HCT116 (cell line): ENCODE data around the gene TPK1. TPM values are rescaled to one million over a fixed set of nuclear protein-coding genes. Genes with fewer than 3 reads are reported as not detected.

Source experiments
- ATAC-seq: fragments of 200-7000 bp; cut with Tn5 transposase; 2 replicates; pipeline ENCODE4 v1.9.1; 2020; ENCODE audit warnings: mild to moderate bottlenecking, moderate library complexity
- BruUV-seq: library from RNA; stranded (reverse); fragments of 400-500 nt; replicated peaks from 2 replicates; lab custom pipeline; 2021; lab: Mats Ljungman, UMichigan
- CTCF ChIA-PET: fragments of 300-600 bp; sonication (Branson Sonifier 250); formaldehyde crosslinking; loops from one replicate; lab custom pipeline; 2021; ENCODE audit warnings: antibody characterized with exemption; lab: Charles Lee
- POLR2A ChIA-PET: fragments of 300-600, 350-600 bp; sonication (Branson Sonifier 250); formaldehyde crosslinking; loops from one replicate; lab custom pipeline; 2021; ENCODE audit warnings: antibody characterized with exemption; lab: Charles Lee
- RAD21 ChIA-PET, 2 experiments: fragments of 300-600 bp; sonication (Branson Sonifier 250); formaldehyde crosslinking; loops; one replicate each; lab custom pipeline; 2023; ENCODE audit warnings: low total read pairs in 2 of 2; ENCODE audit not compliant: uncharacterized antibody in 2 of 2, unreplicated experiment in 2 of 2, low non-redundant PET in 1 of 2; lab: Charles Lee
- DNase-seq: peaks from one replicate; pipeline ENCODE4 v3.0.0-alpha.2; 2010; ENCODE audit warnings: low read depth, low spot score
- H2AFZ ChIP-seq: fragments of 200-600 bp; shearing (Covaris generic), sonication (generic); 2 replicates; pipeline ENCODE4 v1.6.1; 2017; ENCODE audit warnings: low read depth, mixed run types, mixed read lengths, antibody characterized with exemption, low read length; ENCODE audit not compliant: poor library complexity, severe bottlenecking
- H3K27ac ChIP-seq: 2 replicates; pipeline ENCODE4 v1.5.1; 2012; ENCODE audit warnings: low read depth, low read length
- H3K27me3 ChIP-seq: fragments of 200-600 bp; sonication (generic); 2 replicates; pipeline ENCODE4 v1.6.1; 2016; ENCODE audit warnings: mixed run types, low read length, mixed read lengths; ENCODE audit not compliant: insufficient read depth
- H3K36me3 ChIP-seq, 2 experiments: fragments of 200-500 bp in 1 of 2; fragments of 200-600 bp in 1 of 2; sonication (Bioruptor generic) in 1 of 2; sonication (generic) in 1 of 2; 2 replicates each; pipeline versions ENCODE4 v1.5.1 to v1.6.1; 2014 to 2016; ENCODE audit warnings: low read length in 2 of 2, inconsistent platforms in 1 of 2, mixed read lengths in 1 of 2, mixed run types in 1 of 2; ENCODE audit not compliant: insufficient read depth in 2 of 2, control insufficient read depth in 1 of 2
- H3K4me1 ChIP-seq, 2 experiments: fragments of 200-600 bp in 1 of 2; sonication (generic) in 1 of 2; 2 replicates each; pipeline versions ENCODE4 v1.5.1 to v1.6.1; 2012 to 2017; ENCODE audit warnings: low read length in 2 of 2, inconsistent platforms in 1 of 2, mild to moderate bottlenecking in 1 of 2, mixed read lengths in 1 of 2, mixed run types in 1 of 2, moderate library complexity in 1 of 2; ENCODE audit not compliant: insufficient read depth in 2 of 2, control insufficient read depth in 1 of 2
- H3K4me2 ChIP-seq: fragments of 200-600 bp; sonication (generic); 2 replicates; pipeline ENCODE4 v1.6.1; 2017; ENCODE audit warnings: mixed run types, low read length, mixed read lengths
- H3K4me3 ChIP-seq, 2 experiments: fragments of 200-600 bp in 1 of 2; sonication (generic) in 1 of 2; replicated peaks in 1 of 2; 2 replicates each; pipeline ENCODE4 v1.5.1; 2011 to 2016; ENCODE audit warnings: low read length in 2 of 2, control low read depth in 1 of 2, low read depth in 1 of 2, mild to moderate bottlenecking in 1 of 2, mixed read lengths in 1 of 2, mixed run types in 1 of 2
- H3K79me2 ChIP-seq: fragments of 200-600 bp; sonication (generic); 2 replicates; pipeline ENCODE4 v1.6.1; 2017; ENCODE audit warnings: mild to moderate bottlenecking, mixed run types, low read length, moderate library complexity, mixed read lengths; ENCODE audit not compliant: insufficient read depth
- H3K9ac ChIP-seq: fragments of 200-600 bp; sonication (generic); 2 replicates; pipeline ENCODE4 v1.6.1; 2016; ENCODE audit warnings: low read length, mixed read lengths
- H3K9me2 ChIP-seq: fragments of 200-600 bp; sonication (generic), shearing (Covaris generic); 2 replicates; pipeline ENCODE4 v1.6.1; 2017; ENCODE audit warnings: mixed run types, mild to moderate bottlenecking, moderate library complexity; ENCODE audit not compliant: insufficient read depth
- H3K9me3 ChIP-seq, 2 experiments: fragments of 200-500 bp in 1 of 2; fragments of 200-600 bp in 1 of 2; sonication (Bioruptor generic) in 1 of 2; sonication (generic) in 1 of 2; 2 replicates each; pipeline ENCODE4 v1.6.1; 2014 to 2017; ENCODE audit warnings: low read length in 2 of 2, mixed read lengths in 2 of 2, inconsistent platforms in 1 of 2, low read depth in 1 of 2, mild to moderate bottlenecking in 1 of 2, mixed run types in 1 of 2, moderate library complexity in 1 of 2; ENCODE audit not compliant: control insufficient read depth in 1 of 2, insufficient read depth in 1 of 2
- H4K20me1 ChIP-seq: fragments of 200-600 bp; sonication (generic), shearing (Covaris generic); 2 replicates; pipeline ENCODE4 v1.6.1; 2017; ENCODE audit warnings: mixed run types, mild to moderate bottlenecking, moderate library complexity; ENCODE audit not compliant: insufficient read depth
- CEBPB ChIP-seq: IDR thresholded peaks from 2 replicates; pipeline ENCODE4 v1.6.1; 2012; ENCODE audit warnings: low read depth
- ELF1 ChIP-seq: IDR thresholded peaks from 2 replicates; pipeline ENCODE4 v1.6.1; 2012; ENCODE audit warnings: low read depth, borderline replicate concordance
- EZH2phosphoT487 ChIP-seq: fragments of 200-600 bp; IDR thresholded peaks from 2 replicates; pipeline ENCODE4 v1.6.1; 2018; ENCODE audit warnings: antibody characterized with exemption, borderline replicate concordance
- JUND ChIP-seq: IDR thresholded peaks from 2 replicates; pipeline ENCODE4 v1.6.1; 2012
- MAX ChIP-seq: IDR thresholded peaks from 2 replicates; pipeline ENCODE4 v1.6.1; 2012
- POLR2AphosphoS5 ChIP-seq: IDR thresholded peaks from 2 replicates; pipeline ENCODE4 v1.6.1; 2011; ENCODE audit warnings: mild to moderate bottlenecking, low read depth, low read length, moderate library complexity
- SIN3A ChIP-seq: IDR thresholded peaks from 2 replicates; pipeline ENCODE4 v1.6.1; 2012; ENCODE audit warnings: low read depth
- SP1 ChIP-seq: IDR thresholded peaks from 2 replicates; pipeline ENCODE4 v1.6.1; 2012; ENCODE audit warnings: low read depth
- TCF7L2 ChIP-seq: IDR thresholded peaks from 2 replicates; pipeline ENCODE4 v1.7.0; 2011; ENCODE audit warnings: borderline replicate concordance, inconsistent platforms; ENCODE audit not compliant: insufficient read depth, insufficient read length; ENCODE audit errors: extremely low read depth
- YY1 ChIP-seq: IDR thresholded peaks from 2 replicates; pipeline ENCODE4 v1.6.1; 2011; ENCODE audit warnings: low read length, low read depth, moderate library complexity, mild to moderate bottlenecking; ENCODE audit not compliant: insufficient replicate concordance; ENCODE audit errors: extremely low read depth
- intact Hi-C: fragments of 100-400 bp; cut with micrococcal nuclease; formaldehyde crosslinking; loops from 2 replicates; pipeline ENCODE4 v1.10.0; 2022
- total RNA-seq: library from RNA; stranded (reverse); gene quantifications from one replicate; pipeline ENCODE4 v1.2.1, GENCODE V29; 2021; ENCODE audit not compliant: unreplicated experiment

The TPK1 gene
- total RNA-seq, 1 experiment from 2014 or later = 5.4 TPM

DNA sequence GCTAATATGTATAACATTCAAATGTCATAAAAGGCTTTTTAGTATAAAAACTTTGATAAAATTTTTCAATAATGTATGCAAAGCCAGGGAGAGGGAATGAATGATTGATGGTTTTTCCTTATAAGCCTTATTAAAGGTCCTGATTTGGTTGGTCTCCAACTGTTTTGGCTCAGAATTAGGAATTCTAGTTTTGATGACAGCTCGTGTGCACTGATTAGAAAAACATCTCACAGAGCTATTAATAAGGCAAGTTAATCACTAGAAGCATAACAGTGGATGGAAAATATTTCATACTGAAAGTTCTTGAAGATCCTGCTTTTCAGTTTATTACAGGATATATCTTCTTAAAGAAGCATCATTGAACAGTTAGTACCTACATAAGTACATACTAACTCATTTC is 317.5 kb downstream of the TPK1 start:
- DNase-seq = no peak
- no peak overlapping the region for H3K4me2 ChIP-seq
- POLR2A ChIA-PET = no interaction called here
- no peaks in the 10 kb centered on the region for H3K9me2 ChIP-seq
- no peak overlapping the region for H2AFZ ChIP-seq
- no peaks in the 10 kb centered on the region for H3K9me3 ChIP-seq
- H3K27me3 ChIP-seq = no peaks in the 10 kb centered on the region
- no TSS peak for BruUV-seq
- no peak for ATAC-seq
- no peaks in the 10 kb centered on the region for H3K4me1 ChIP-seq
- H3K9ac ChIP-seq = no peak overlapping the region
- no peak overlapping the region for H3K27ac ChIP-seq
- TF ChIP-seq YY1 (no peak), SIN3A (no peak), POLR2AphosphoS5 (no peak), CEBPB (no peak), ELF1 (no peak), EZH2phosphoT487 (no peak)
- TF ChIP-seq, all 23 proteins: peak for 0
- intact Hi-C loops = no loop called here
- Histone ChIP-seq H3K36me3 (no peaks in the 10 kb centered on the region), H3K4me3 (no peak overlapping the region), H3K79me2 (no peaks in the 10 kb centered on the region), H4K20me1 (no peaks in the 10 kb centered on the region)
- RAD21 ChIA-PET = no interaction called here
- CTCF ChIA-PET = no interaction called here

GRCh38 chr7:144517749-144518148 is 318.1 kb downstream of the TPK1 start:
- ChIA-PET POLR2A (no interaction called here), CTCF (no interaction called here), RAD21 (no interaction called here)
- no peak overlapping the region for H3K4me3 ChIP-seq
- DNase-seq (no peak), ATAC-seq (no peak)
- no peak overlapping the region for H3K4me2 ChIP-seq
- no TSS peak for BruUV-seq
- no peaks in the 10 kb centered on the region for H3K9me2 ChIP-seq
- H3K9ac ChIP-seq = no peak overlapping the region
- no peak overlapping the region for H2AFZ ChIP-seq
- H3K36me3 ChIP-seq = no peaks in the 10 kb centered on the region
- H3K79me2 ChIP-seq = no peaks in the 10 kb centered on the region
- intact Hi-C loops = no loop called here
- TF ChIP-seq MAX (no peak), JUND (no peak), TCF7L2 (no peak), SP1 (no peak), ELF1 (no peak)
- no peaks in the 10 kb centered on the region for H3K4me1 ChIP-seq
- H4K20me1 ChIP-seq = no peaks in the 10 kb centered on the region
- H3K27me3 ChIP-seq = no peaks in the 10 kb centered on the region
- H3K27ac ChIP-seq = no peak overlapping the region
- H3K9me3 ChIP-seq = no peaks in the 10 kb centered on the region
